Measurements from ENCODE around the gene BABAM2. TPM values are rescaled to one million over a fixed set of nuclear protein-coding genes. Genes with fewer than 3 reads are reported as not detected.

The BABAM2 gene
- total RNA-seq, 4 donors from 2014 or later = 24.3 to 46.1 (median 44.5) TPM

DNA sequence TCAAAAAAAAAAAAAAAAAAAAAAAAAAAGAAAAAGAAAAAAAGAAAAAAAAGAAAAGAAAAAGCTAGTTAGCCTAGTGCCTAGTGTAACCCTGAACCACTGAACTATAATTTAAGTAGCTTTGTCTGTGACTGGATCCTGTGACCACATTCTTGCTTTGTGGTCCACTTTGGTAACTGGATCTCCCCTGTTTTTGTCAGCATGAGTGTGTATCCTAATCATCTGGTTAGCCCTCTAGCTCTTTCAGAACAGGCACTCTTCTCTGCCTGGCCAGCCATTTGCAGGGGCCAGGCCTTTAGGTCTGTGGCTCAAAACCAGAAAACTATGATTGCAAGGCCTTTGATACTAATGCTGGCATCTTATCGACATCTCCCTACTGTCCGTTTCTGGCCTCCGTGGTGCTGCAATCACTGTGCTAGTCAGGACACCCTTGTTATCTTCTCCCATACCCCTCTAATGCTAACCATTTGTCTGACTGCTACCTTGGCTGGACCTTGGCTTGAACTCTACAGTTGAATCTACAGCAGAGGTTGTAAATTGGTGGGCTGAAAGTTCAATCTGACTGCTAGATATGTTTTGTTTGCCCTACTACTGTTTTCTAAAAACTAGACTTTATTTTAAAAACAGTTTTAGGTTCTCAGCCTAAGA lies 40.8 kb upstream of the BABAM2 start:
- WGBS, 2 donors = 93 to 98% methylated on average over 3 of the region's 3 CpGs
- no peak for DNase-seq (ENCODE audit: low spot score in 2 of 2)
- Histone ChIP-seq H3K36me3 (no peaks in the 10 kb centered on the region), H3K9me3 (no peaks in the 10 kb centered on the region), H3K4me1 (no peaks in the 10 kb centered on the region), H3K27ac (no peak overlapping the region), H3K27me3 (no peaks in the 10 kb centered on the region), H3K4me3 (no peak overlapping the region)
- TF ChIP-seq POLR2A (IDR thresholded peaks at IDR 0.05) (no peak), EP300 (IDR thresholded peaks at IDR 0.05) (no peak)
- TF ChIP-seq, protein P1, sequence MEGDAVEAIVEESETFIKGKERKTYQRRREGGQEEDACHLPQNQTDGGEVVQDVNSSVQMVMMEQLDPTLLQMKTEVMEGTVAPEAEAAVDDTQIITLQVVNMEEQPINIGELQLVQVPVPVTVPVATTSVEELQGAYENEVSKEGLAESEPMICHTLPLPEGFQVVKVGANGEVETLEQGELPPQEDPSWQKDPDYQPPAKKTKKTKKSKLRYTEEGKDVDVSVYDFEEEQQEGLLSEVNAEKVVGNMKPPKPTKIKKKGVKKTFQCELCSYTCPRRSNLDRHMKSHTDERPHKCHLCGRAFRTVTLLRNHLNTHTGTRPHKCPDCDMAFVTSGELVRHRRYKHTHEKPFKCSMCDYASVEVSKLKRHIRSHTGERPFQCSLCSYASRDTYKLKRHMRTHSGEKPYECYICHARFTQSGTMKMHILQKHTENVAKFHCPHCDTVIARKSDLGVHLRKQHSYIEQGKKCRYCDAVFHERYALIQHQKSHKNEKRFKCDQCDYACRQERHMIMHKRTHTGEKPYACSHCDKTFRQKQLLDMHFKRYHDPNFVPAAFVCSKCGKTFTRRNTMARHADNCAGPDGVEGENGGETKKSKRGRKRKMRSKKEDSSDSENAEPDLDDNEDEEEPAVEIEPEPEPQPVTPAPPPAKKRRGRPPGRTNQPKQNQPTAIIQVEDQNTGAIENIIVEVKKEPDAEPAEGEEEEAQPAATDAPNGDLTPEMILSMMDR (IDR thresholded peaks at IDR 0.05) = no peak

- Histone ChIP-seq H3K9me3 (no peaks in the 10 kb centered on the region), H3K36me3 (no peaks in the 10 kb centered on the region), H3K27me3 (no peaks in the 10 kb centered on the region), H3K27ac (no peak overlapping the region), H3K4me1 (no peaks in the 10 kb centered on the region), H3K4me3 (no peak overlapping the region)
- 95 to 96% methylated on average over 1 of the region's 1 CpG for WGBS, 2 donors
- no peak for DNase-seq (ENCODE audit: low spot score in 2 of 2)
- TF ChIP-seq, protein P1 (IDR thresholded peaks at IDR 0.05) = no peak
- TF ChIP-seq EP300 (IDR thresholded peaks at IDR 0.05) (no peak), POLR2A (IDR thresholded peaks at IDR 0.05) (no peak)
These were observed 37.8 kb upstream of the BABAM2 start for GRCh38 chr2:27852691-27853090.

DNA sequence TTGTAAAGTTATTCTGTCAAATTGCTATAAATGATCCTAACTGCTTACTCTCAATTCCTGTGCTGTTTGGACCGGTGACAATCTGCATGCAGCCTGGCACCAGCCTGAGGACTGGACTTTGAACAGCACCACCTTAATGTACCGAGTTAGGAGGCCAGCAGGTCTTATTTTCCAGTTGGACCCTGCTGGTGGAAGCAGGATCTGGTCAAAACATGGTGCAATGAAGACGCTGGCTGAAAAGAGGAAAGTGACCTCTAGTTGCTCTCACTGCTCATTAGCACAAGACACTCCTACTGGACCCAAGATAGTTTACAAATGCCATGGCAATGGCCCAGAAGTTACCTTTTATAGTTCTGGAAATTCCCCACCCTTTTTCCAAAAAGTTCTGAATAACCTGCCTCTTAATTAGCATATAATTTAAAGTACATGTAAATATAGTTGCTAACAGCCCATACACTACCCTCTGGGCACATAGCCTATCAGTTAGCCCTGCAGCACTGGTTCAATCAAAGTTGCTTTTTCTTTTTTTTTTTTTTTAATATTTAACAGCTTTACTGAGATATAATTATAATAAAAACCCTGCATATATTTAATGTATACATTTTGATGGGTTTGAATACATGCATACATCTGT lies 36.2 kb upstream of the BABAM2 start:
- DNase-seq (ENCODE audit: low spot score in 2 of 2) = no peak

GRCh38 chr2:27855476-27855875 lies 35.1 kb upstream of the BABAM2 start:
- Histone ChIP-seq H3K9me3 (peaks cover 0 to 4% (median 0%) of the 10 kb centered on the region in 4 donors), H3K27ac (no peak overlapping the region), H3K36me3 (no peaks in the 10 kb centered on the region), H3K4me1 (no peaks in the 10 kb centered on the region), H3K27me3 (no peaks in the 10 kb centered on the region), H3K4me3 (no peak overlapping the region)
- TF ChIP-seq EP300 (IDR thresholded peaks at IDR 0.05) (no peak), POLR2A (IDR thresholded peaks at IDR 0.05) (no peak)
- TF ChIP-seq, protein P1 (IDR thresholded peaks at IDR 0.05) = no peak
- DNase-seq (ENCODE audit: low spot score in 2 of 2) = no peak

More for the DNA sequence above, 36.2 kb upstream of the BABAM2 start:
- no peak overlapping the region for H3K4me3 ChIP-seq
- peaks cover 0 to 4% (median 0%) of the 10 kb centered on the region in 4 donors for H3K9me3 ChIP-seq
- no peaks in the 10 kb centered on the region for H3K4me1 ChIP-seq
- 77 to 81% methylated on average over 3 of the region's 3 CpGs for WGBS, 2 donors
- no peaks in the 10 kb centered on the region for H3K36me3 ChIP-seq
- TF ChIP-seq, protein P1 (IDR thresholded peaks at IDR 0.05) = no peak
- no peak for TF ChIP-seq EP300 (IDR thresholded peaks at IDR 0.05)
- no peak for TF ChIP-seq POLR2A (IDR thresholded peaks at IDR 0.05)
- H3K27me3 ChIP-seq = no peaks in the 10 kb centered on the region
- H3K27ac ChIP-seq = no peak overlapping the region

GRCh38 chr2:27856386-27856785 lies 34.1 kb upstream of the BABAM2 start:
- Histone ChIP-seq H3K4me1 (no peaks in the 10 kb centered on the region), H3K9me3 (peaks cover 0 to 4% (median 0%) of the 10 kb centered on the region in 4 donors), H3K36me3 (no peaks in the 10 kb centered on the region), H3K4me3 (no peak overlapping the region), H3K27ac (no peak overlapping the region), H3K27me3 (no peaks in the 10 kb centered on the region)
- WGBS, 2 donors = 60 to 61% methylated on average over 3 of the region's 3 CpGs
- DNase-seq (ENCODE audit: low spot score in 2 of 2) = no peak
- TF ChIP-seq, protein P1 (IDR thresholded peaks at IDR 0.05) = no peak
- no peak for TF ChIP-seq POLR2A (IDR thresholded peaks at IDR 0.05)
- TF ChIP-seq EP300 (IDR thresholded peaks at IDR 0.05) = no peak
